PC-9 (cell line): ENCODE measurements around the gene NLGN1.

ENCODE experiments used
- EZH2 ChIP-seq: fragments of 200-600 bp; sonication (generic); IDR thresholded peaks from 2 replicates; pipeline ENCODE4 v1.8.0; 2017; ENCODE audit warnings: antibody characterized with exemption, low read depth
- TF ChIP-seq, protein P1 (sequence below): fragments of 200-600 bp; sonication (generic); conservative IDR thresholded peaks from 2 replicates; pipeline ENCODE4 v1.6.1; 2017; ENCODE audit warnings: mixed run types, antibody characterized with exemption, mild to moderate bottlenecking, moderate library complexity

DNA sequence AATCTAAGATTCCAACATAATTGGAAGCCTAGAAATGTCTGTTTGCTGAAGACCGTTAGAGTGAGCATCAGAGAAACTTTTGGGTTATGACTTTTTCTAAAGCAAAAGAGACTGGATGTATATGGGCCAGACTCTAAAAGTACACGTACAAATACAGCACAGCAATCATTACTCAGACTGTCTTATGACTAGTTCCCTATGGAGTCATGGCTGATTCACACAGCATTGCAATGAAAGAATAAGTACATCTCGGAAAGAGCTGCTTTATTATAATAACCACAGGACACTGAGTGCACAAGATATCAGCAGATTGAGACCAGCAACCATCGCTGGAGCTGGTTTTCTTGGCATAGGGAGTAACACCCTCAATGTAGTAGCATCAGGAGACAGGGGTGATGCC, 618.6 kb downstream of the NLGN1 start:
- TF ChIP-seq, protein P1, sequence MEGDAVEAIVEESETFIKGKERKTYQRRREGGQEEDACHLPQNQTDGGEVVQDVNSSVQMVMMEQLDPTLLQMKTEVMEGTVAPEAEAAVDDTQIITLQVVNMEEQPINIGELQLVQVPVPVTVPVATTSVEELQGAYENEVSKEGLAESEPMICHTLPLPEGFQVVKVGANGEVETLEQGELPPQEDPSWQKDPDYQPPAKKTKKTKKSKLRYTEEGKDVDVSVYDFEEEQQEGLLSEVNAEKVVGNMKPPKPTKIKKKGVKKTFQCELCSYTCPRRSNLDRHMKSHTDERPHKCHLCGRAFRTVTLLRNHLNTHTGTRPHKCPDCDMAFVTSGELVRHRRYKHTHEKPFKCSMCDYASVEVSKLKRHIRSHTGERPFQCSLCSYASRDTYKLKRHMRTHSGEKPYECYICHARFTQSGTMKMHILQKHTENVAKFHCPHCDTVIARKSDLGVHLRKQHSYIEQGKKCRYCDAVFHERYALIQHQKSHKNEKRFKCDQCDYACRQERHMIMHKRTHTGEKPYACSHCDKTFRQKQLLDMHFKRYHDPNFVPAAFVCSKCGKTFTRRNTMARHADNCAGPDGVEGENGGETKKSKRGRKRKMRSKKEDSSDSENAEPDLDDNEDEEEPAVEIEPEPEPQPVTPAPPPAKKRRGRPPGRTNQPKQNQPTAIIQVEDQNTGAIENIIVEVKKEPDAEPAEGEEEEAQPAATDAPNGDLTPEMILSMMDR, result no peak
- no peak for TF ChIP-seq EZH2
